Body of pancreas (tissue), 4 donors: ENCODE data around the gene PLEK.

ENCODE experiments used
- POLR2A ChIP-seq, 3 donors: fragments of 450-650 bp; IDR thresholded peaks; one replicate each; pipeline ENCODE4 v1.6.1; 2016; ENCODE audit warnings: antibody characterized with exemption in 3 of 3, mild to moderate bottlenecking in 2 of 3
- TF ChIP-seq, protein P1 (sequence below), 7 experiments: fragments of 450-650 bp in 4 of 7; fragments of 200-600 bp in 3 of 7; sonication (generic) in 3 of 7; IDR thresholded peaks; one replicate each; pipeline ENCODE4 v1.5.1; 2016 to 2019; ENCODE audit warnings: antibody characterized with exemption in 7 of 7

GRCh38 chr2:68387408-68388350 lies 22.6 kb downstream of the PLEK start:
- TF ChIP-seq, protein P1, sequence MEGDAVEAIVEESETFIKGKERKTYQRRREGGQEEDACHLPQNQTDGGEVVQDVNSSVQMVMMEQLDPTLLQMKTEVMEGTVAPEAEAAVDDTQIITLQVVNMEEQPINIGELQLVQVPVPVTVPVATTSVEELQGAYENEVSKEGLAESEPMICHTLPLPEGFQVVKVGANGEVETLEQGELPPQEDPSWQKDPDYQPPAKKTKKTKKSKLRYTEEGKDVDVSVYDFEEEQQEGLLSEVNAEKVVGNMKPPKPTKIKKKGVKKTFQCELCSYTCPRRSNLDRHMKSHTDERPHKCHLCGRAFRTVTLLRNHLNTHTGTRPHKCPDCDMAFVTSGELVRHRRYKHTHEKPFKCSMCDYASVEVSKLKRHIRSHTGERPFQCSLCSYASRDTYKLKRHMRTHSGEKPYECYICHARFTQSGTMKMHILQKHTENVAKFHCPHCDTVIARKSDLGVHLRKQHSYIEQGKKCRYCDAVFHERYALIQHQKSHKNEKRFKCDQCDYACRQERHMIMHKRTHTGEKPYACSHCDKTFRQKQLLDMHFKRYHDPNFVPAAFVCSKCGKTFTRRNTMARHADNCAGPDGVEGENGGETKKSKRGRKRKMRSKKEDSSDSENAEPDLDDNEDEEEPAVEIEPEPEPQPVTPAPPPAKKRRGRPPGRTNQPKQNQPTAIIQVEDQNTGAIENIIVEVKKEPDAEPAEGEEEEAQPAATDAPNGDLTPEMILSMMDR (IDR thresholded peaks at IDR 0.05): no peak
- no peak for TF ChIP-seq POLR2A (IDR thresholded peaks at IDR 0.05)
